ENCODE measurements around the gene QPCTL. TPM values are rescaled to one million over a fixed set of nuclear protein-coding genes. Genes with fewer than 3 reads are reported as not detected.
A peak's percentile ranks its signal among the peaks of the same experiment; 100 is the strongest.

QPCTL gene
- polyA plus RNA-seq, 1 experiment = 6.7 TPM

DNA sequence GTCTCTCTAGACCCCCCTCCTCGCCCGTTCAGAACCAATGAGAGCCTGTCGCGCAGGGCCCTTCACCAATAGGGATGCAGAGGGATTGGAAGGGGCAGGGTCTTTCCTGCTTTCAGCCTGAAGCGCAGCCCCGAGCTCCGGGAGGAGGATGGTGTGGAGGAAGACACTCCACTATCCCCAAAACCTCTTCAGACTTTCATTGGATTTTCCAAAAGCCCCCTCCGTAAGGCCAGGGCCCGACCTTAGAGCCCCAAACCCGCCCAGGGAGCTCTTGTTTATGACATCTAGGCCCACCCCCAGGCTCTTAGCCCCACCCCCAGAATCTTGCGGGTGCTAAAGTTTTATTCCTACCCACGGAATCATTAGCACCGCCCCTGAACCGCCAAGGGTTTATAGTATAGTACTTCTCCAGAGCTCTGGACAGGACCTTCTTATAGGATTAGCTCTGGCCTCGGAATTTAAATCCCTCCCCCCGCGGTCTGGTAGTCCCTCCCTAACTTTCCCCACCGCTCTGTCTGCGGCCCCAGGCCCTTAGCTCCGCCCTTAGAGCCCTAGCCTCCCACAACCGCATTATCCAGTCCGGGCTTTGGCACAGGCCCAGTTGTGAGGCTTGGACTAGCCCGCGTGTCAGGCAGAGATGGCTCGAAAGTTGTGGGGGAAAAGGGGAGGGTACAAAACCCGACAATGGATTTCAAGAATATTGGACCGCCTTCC is 46.7 kb upstream of the QPCTL start:
- H3K27me3 ChIP-seq (ENCODE audit: control insufficient read depth, insufficient read depth, low read length) = no peaks in the 10 kb centered on the region
- TF ChIP-seq, protein P1, sequence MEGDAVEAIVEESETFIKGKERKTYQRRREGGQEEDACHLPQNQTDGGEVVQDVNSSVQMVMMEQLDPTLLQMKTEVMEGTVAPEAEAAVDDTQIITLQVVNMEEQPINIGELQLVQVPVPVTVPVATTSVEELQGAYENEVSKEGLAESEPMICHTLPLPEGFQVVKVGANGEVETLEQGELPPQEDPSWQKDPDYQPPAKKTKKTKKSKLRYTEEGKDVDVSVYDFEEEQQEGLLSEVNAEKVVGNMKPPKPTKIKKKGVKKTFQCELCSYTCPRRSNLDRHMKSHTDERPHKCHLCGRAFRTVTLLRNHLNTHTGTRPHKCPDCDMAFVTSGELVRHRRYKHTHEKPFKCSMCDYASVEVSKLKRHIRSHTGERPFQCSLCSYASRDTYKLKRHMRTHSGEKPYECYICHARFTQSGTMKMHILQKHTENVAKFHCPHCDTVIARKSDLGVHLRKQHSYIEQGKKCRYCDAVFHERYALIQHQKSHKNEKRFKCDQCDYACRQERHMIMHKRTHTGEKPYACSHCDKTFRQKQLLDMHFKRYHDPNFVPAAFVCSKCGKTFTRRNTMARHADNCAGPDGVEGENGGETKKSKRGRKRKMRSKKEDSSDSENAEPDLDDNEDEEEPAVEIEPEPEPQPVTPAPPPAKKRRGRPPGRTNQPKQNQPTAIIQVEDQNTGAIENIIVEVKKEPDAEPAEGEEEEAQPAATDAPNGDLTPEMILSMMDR (IDR thresholded peaks at IDR 0.05; ENCODE audit: low read depth, low read length) = no peak
- CTCF ChIA-PET = interaction anchor here (0.9 to 1.3 kb wide), 3 partner anchors 47 to 167 kb away, joined by 4 to 7 read pairs (median 5); partner anchors contain the start of gene QPCTL
- POLR2A ChIA-PET = interaction anchor here (0.6 to 1.5 kb wide), 5 partner anchors 14 to 268 kb away, joined by 3 to 6 read pairs (median 3); partner anchors contain the start of genes QPCTL and SNRPD2
- H3K27ac ChIP-seq (ENCODE audit: low read depth, low read length) = peak overlapping the region; percentile 25
- H3K4me3 ChIP-seq (ENCODE audit: low read depth, low read length) = peak overlapping the region; percentile 56
- no peaks in the 10 kb centered on the region; the same call in 1 of the 2 replicates for H3K9me3 ChIP-seq (ENCODE audit: control insufficient read depth, insufficient read depth, low read length)
- peak; percentile 62 for DNase-seq (ENCODE audit: low read depth, low spot score)

DNA sequence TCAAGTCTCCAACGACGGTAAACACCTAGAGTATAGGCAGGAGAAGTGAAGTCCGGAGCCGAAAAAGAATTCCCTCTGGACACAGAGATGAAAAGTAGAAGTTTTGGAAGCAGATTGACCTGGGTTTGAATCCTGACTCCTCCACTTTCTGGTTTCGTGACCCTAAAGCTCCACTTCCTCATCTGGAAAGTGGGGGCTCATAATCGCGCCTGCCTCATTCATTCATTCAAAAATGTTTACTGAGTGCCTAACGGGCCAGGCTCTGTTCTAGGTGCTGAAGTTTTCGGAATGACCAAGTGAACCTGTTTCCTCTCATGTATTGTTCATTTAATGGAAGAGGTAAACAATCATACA is 46.1 kb upstream of the QPCTL start:
- no peak for DNase-seq (ENCODE audit: low read depth, low spot score)
- H3K27ac ChIP-seq (ENCODE audit: low read depth, low read length) = peak overlapping the region; percentile 22
- POLR2A ChIA-PET = interaction anchor here (0.7 to 1.5 kb wide), 4 partner anchors 16 to 268 kb away, joined by 3 to 6 read pairs (median 4); partner anchors contain the start of genes QPCTL and SNRPD2
- H3K9me3 ChIP-seq (ENCODE audit: control insufficient read depth, insufficient read depth, low read length) = no peaks in the 10 kb centered on the region; the same call in 1 of the 2 replicates
- no peaks in the 10 kb centered on the region for H3K27me3 ChIP-seq (ENCODE audit: control insufficient read depth, insufficient read depth, low read length)
- H3K4me3 ChIP-seq (ENCODE audit: low read depth, low read length) = peak overlapping the region; percentile 56
- CTCF ChIA-PET = interaction anchor here (1.0 to 1.3 kb wide), 2 partner anchors 161 to 168 kb away, joined by 4 to 7 read pairs; no protein-coding TSS in a partner anchor
- TF ChIP-seq, protein P1 (IDR thresholded peaks at IDR 0.05; ENCODE audit: low read depth, low read length) = no peak

DNA sequence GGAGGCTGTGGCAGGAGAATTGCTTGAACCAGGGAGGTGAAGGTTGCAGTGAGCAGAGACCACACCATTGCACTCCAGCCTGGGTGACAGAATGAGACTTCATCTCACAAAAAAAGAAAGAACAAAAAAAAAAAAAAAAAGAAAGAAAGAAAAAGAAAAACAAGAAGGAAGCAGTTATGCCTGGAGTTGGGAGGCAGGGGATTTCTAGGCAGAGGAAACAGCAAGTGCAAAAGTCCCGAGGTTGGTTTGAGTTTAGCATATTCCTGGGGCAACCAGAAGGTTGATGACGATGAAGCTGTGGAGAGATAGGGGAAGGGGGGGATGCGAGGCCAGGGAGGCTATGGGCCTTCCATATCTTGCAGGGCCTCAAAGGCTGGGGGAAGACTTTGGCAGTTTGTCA is 41.7 kb upstream of the QPCTL start:
- H3K4me3 ChIP-seq (ENCODE audit: low read depth, low read length) = no peak overlapping the region
- POLR2A ChIA-PET = no interaction called here
- no peak overlapping the region for H3K27ac ChIP-seq (ENCODE audit: low read depth, low read length)
- TF ChIP-seq, protein P1 (IDR thresholded peaks at IDR 0.05; ENCODE audit: low read depth, low read length) = no peak
- no peak for DNase-seq (ENCODE audit: low read depth, low spot score)
- CTCF ChIA-PET = no interaction called here
- H3K9me3 ChIP-seq (ENCODE audit: control insufficient read depth, insufficient read depth, low read length) = no peaks in the 10 kb centered on the region
- no peaks in the 10 kb centered on the region for H3K27me3 ChIP-seq (ENCODE audit: control insufficient read depth, insufficient read depth, low read length)

DNA sequence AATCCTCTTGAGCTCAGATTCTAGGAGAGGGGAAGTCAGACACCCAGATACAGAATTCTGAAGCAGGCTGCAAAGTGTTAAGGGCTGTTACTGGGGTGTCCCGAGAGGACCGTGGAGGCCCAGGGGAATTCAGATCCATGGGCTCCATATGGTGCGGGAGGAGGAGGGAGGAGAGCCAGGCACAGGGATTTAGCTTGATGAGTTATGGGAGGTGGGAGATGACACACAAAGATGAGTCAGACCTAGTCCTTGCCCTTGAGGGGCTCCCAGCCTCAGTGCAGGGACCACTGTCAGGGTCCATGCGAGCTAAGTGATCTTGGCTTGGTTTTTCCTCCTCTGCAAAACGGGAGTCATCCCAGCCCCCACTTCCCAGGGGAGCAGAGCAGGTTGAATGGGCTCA is 38.8 kb upstream of the QPCTL start:
- Histone ChIP-seq H3K4me3 (ENCODE audit: low read depth, low read length) (no peak overlapping the region), H3K27me3 (ENCODE audit: control insufficient read depth, insufficient read depth, low read length) (no peaks in the 10 kb centered on the region), H3K9me3 (ENCODE audit: control insufficient read depth, insufficient read depth, low read length) (no peaks in the 10 kb centered on the region), H3K27ac (ENCODE audit: low read depth, low read length) (no peak overlapping the region)
- POLR2A ChIA-PET = interaction anchor here (1.2 kb wide), 1 partner anchor 114 kb away, joined by 4 read pairs; no protein-coding TSS in a partner anchor
- TF ChIP-seq, protein P1 (IDR thresholded peaks at IDR 0.05; ENCODE audit: low read depth, low read length) = no peak
- CTCF ChIA-PET = no interaction called here
- no peak for DNase-seq (ENCODE audit: low read depth, low spot score)

DNA sequence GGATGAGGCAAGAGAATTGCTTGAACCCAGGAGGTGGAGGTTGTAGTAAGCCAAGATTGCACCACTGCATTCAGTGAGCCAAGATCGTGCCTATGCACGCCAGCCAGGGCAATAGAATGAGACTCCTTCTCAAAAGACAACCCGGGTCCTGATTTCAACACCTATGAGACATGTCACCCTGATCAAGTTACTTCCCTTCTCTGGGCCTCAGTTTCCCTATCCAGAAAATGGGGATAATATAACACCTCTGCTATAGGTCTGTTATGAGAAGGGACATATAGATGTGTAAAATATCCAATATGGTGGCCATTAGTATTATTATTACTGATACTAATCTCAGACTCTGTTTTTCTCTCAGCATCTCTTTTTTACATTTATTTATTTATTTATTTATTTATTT is 37.4 kb upstream of the QPCTL start:
- no peaks in the 10 kb centered on the region for H3K27me3 ChIP-seq (ENCODE audit: control insufficient read depth, insufficient read depth, low read length)

More for the DNA sequence above, 37.4 kb upstream of the QPCTL start:
- ChIA-PET CTCF (no interaction called here), POLR2A (no interaction called here)
- TF ChIP-seq, protein P1 (IDR thresholded peaks at IDR 0.05; ENCODE audit: low read depth, low read length) = no peak
- DNase-seq (ENCODE audit: low read depth, low spot score) = no peak
- Histone ChIP-seq H3K4me3 (ENCODE audit: low read depth, low read length) (no peak overlapping the region), H3K27ac (ENCODE audit: low read depth, low read length) (no peak overlapping the region), H3K9me3 (ENCODE audit: control insufficient read depth, insufficient read depth, low read length) (no peaks in the 10 kb centered on the region)
